BJ (cell line): ENCODE measurements around the gene TXNDC8. TPM values are rescaled to one million over a fixed set of nuclear protein-coding genes. Genes with fewer than 3 reads are reported as not detected.

Experiments used
- CTCF ChIA-PET: fragments of 350-600 bp; formaldehyde crosslinking; extraction: SDS; loops from one replicate; lab custom pipeline; 2021; ENCODE audit warnings: antibody characterized with exemption, inconsistent platforms; lab: Yijun Ruan, JAX
- POLR2A ChIA-PET: fragments of 300-600 bp; sonication (Branson Sonifier 250); formaldehyde crosslinking; extraction: SDS; loops from one replicate; lab custom pipeline; 2021; ENCODE audit warnings: antibody characterized with exemption; lab: Charles Lee
- DNase-seq: peaks from one replicate; pipeline ENCODE4 v3.0.0-alpha.2; 2011; ENCODE audit warnings: low read depth
- H3K27me3 ChIP-seq: 2 replicates; pipeline ENCODE4 v1.6.0; 2011; ENCODE audit warnings: low read length; ENCODE audit not compliant: control insufficient read depth, insufficient read depth
- H3K36me3 ChIP-seq: 2 replicates; pipeline ENCODE4 v1.5.1; 2011; ENCODE audit warnings: low read length; ENCODE audit not compliant: control insufficient read depth, insufficient read depth
- H3K4me3 ChIP-seq: 2 replicates; pipeline ENCODE4 v1.5.1; 2011; ENCODE audit warnings: low read depth, mild to moderate bottlenecking, control low read depth, low read length
- polyA plus RNA-seq: library from polyadenylated mRNA; depleted of rRNA; stranded (reverse); fragments of >200 nt; gene quantifications from 2 replicates; pipeline ENCODE4 v1.2.3, GENCODE V29; 2011
- TF ChIP-seq, protein P1 (sequence below): IDR thresholded peaks from 2 replicates; pipeline ENCODE4 v1.5.1; 2011; ENCODE audit warnings: low read depth, mild to moderate bottlenecking, control low read depth, inconsistent platforms, low read length, moderate library complexity; ENCODE audit not compliant: insufficient read depth

Gene TXNDC8
- polyA plus RNA-seq, 1 experiment = not detected

DNA sequence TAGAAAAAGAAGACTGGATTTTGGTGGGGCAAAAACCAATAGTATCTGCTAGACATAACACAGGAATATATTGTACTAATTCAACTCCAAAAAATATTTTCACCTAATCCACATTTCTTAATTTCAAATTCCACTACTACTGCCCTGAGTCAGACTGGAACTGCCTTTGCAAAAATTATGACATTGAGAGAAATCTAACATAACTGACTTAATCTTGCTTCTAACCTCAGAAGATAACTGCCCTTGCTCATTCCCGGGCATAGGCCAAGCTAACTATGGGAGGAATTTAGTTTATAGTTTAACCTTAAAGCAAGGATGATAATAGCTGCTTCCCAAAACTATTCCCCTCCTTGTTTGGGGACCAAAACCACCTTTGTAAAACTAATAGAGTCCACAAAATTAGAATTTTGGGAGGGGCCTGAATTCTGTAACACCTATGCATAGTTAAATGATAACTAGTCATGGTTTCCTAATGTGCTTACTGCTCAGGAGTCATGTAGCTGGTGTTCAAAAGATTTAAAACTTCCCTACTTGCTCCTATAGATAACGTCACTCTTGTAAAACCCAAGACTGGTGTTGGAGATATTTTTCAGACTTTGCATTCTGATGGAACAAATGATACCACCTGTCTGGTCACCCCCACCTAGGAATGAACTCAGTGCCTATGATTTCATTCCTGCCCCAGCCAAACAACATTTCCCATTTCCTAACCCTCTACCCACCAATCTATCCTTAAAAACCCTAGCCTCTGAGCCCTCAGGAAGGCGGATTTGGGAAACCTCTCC lies 67.3 kb downstream of the TXNDC8 start:
- H3K36me3 ChIP-seq = no peaks in the 10 kb centered on the region
- ChIA-PET POLR2A (no interaction called here), CTCF (no interaction called here)
- TF ChIP-seq, protein P1, sequence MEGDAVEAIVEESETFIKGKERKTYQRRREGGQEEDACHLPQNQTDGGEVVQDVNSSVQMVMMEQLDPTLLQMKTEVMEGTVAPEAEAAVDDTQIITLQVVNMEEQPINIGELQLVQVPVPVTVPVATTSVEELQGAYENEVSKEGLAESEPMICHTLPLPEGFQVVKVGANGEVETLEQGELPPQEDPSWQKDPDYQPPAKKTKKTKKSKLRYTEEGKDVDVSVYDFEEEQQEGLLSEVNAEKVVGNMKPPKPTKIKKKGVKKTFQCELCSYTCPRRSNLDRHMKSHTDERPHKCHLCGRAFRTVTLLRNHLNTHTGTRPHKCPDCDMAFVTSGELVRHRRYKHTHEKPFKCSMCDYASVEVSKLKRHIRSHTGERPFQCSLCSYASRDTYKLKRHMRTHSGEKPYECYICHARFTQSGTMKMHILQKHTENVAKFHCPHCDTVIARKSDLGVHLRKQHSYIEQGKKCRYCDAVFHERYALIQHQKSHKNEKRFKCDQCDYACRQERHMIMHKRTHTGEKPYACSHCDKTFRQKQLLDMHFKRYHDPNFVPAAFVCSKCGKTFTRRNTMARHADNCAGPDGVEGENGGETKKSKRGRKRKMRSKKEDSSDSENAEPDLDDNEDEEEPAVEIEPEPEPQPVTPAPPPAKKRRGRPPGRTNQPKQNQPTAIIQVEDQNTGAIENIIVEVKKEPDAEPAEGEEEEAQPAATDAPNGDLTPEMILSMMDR = no peak
- H3K27me3 ChIP-seq = no peaks in the 10 kb centered on the region
- no peak overlapping the region for H3K4me3 ChIP-seq
- no peak for DNase-seq

DNA sequence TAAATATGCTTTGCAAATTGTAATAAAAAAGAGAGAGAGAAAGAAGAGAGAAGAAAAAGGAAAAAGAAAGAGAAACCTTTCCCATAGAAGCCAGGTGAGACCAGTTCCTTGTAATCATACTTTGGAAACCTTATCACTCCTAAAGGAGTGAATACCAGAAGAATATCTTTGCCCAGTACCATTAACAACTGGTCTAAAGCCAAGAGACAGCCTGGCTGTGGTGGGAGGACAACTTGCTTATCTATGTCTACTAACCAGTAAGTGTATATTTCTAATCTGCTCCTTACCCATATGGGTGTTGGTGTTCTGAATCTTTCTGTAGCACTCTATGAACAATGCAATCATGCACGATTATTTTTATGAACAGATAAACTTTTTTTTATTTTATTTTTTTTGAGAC lies 70.9 kb downstream of the TXNDC8 start:
- TF ChIP-seq, protein P1 = no peak
- ChIA-PET CTCF (no interaction called here), POLR2A (no interaction called here)
- no peak overlapping the region for H3K4me3 ChIP-seq
- no peaks in the 10 kb centered on the region for H3K27me3 ChIP-seq
- no peaks in the 10 kb centered on the region for H3K36me3 ChIP-seq
- DNase-seq = no peak

DNA sequence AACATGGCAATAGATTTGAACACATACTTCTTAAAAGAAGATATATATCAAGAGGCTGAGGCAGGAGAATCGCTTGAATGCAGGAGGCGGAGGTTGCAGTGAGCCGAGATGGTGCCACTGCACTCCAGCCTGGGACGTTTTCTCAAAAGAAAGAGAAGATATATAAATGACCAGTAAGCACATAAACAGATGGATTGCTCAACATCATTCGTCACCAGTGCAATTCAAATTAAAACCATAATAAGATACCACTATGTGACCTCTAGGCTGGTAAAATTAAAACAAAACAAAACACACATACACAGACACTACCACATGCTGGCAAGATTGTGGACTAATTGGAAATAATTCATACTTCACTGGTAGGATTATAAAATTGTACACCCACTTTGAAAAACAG lies 76.0 kb downstream of the TXNDC8 start:
- TF ChIP-seq, protein P1 = no peak
- CTCF ChIA-PET = interaction anchor here (1.7 kb wide), 1 partner anchor 11 kb away, joined by 6 read pairs; no protein-coding TSS in a partner anchor
- POLR2A ChIA-PET = no interaction called here
- DNase-seq = peak; percentile 27
- H3K36me3 ChIP-seq = no peaks in the 10 kb centered on the region
- no peak overlapping the region for H3K4me3 ChIP-seq
- H3K27me3 ChIP-seq = no peaks in the 10 kb centered on the region

DNA sequence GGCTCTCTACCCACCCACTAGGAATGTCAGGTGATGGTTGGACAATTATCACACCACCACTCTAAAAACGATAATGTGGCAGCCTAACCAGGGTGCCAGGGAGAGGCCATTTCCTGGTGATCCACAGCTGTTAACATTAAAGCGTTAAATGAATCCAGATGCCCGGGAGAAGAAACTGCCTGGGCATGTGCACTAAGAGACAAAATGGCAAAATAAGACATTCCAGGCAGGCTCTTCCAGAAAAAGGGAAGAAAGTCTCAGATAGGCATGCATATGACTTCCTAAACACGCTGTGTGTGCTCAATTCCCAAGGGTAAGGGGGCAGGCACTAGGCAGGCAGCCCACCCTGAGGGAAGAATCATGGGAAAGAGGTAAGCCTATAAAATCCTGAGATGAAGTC lies 76.8 kb downstream of the TXNDC8 start:
- Histone ChIP-seq H3K36me3 (no peaks in the 10 kb centered on the region), H3K4me3 (no peak overlapping the region), H3K27me3 (no peaks in the 10 kb centered on the region)
- ChIA-PET CTCF (interaction anchor here (0.6 kb wide), 1 partner anchor 68 kb away, joined by 3 read pairs; no protein-coding TSS in a partner anchor), POLR2A (no interaction called here)
- no peak for DNase-seq
- TF ChIP-seq, protein P1 = no peak

DNA sequence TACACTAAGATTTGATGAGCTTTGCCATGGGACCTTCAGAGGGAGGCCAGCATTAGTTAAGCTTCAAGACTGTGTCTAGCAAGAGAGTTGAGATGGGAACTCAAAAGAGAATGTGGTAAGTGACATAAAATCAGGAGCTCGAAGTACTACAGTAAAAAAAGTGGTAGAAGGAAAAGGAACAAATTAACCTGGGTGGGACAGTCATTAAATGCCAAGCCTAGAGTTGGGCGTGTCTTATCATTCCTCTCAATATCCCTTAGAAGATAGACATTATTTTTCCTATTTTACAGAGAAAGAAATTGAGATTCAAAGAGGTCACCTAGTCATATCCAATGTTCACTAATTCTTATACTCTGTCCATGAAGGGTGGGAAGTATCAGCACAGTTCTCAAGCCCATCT lies 78.1 kb downstream of the TXNDC8 start:
- H3K36me3 ChIP-seq = no peaks in the 10 kb centered on the region
- H3K27me3 ChIP-seq = no peaks in the 10 kb centered on the region
- no peak overlapping the region for H3K4me3 ChIP-seq
- ChIA-PET CTCF (no interaction called here), POLR2A (interaction anchor here (0.6 kb wide), 1 partner anchor 576 kb away, joined by 4 read pairs; no protein-coding TSS in a partner anchor)
- no peak for DNase-seq
- TF ChIP-seq, protein P1 = no peak
